Measurements from ENCODE around the gene TBKBP1.
A peak's percentile ranks its signal among the peaks of the same experiment; 100 is the strongest.
"Not testable (repeated sequence)": the region's sequence is repeated elsewhere in the genome, so short reads cannot be mapped to it uniquely, and the experiment has no call there.

TBKBP1 gene

DNA sequence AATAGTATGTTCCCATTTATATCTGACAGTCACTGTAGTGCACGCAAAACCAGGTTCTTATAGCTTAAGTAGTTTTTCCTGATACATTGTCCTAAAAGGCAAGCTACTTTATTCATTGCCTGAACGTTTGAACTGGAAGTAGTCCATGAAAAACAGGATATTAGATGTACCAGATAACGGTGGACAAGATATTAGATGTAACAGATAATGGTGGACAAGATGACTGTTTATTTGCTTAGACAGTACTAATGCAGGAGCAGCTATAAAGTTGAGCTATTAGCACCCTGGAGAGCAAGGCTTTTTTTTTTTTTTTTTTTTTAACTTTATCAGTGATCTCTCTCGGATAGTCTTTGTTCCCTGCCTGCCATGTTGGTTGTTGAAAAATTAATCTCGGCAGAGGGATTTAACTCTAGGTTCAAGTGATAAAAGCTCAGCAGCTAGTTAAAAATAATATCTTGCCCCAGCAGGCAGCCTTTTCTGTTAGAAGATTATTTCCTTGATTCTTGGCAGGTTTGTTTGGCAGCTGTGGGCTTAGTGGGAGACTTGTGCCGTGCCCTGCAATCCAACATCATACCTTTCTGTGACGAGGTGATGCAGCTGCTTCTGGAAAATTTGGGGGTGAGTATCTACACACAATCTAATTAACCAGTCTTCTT, 17.3 kb upstream of the TBKBP1 start:
- no peak for DNase-seq

DNA sequence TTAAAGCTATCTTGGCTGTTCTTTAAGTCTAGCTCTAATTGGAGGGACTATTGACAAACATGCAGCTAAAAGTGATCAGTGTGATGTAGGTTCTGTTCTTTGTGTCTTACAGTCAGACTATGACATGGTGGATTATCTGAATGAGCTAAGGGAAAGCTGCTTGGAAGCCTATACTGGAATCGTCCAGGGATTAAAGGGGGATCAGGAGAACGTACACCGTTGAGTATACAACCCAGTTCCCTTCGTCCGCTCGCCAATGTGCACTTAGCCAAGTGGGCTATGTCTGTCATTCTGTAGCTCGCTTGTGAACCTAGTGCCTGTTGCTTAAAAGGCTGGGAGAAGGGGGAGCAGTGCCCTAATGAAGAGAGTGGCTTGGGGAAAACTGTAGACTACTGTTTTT, 15.8 kb upstream of the TBKBP1 start:
- DNase-seq, result no peak

DNA sequence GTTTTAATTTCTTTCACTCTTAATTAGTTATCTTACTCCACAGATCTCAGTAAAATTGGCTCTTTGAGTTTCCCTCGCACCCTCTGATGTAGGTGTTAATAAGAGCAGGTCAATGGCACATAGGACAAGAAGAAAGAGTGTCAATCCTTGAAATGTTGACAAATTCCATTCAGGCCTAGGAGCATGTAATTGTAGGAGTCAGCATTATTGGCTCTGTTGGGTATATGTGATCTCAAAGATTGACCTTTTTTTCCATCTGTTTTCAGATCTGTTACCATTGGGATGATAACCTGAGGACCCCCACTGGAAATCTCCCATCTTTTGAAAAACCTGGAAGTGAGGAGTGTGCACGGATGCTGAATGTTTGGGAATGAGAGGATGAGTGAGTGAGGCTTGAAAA, 11.8 kb upstream of the TBKBP1 start:
- DNase-seq, result no peak

DNA sequence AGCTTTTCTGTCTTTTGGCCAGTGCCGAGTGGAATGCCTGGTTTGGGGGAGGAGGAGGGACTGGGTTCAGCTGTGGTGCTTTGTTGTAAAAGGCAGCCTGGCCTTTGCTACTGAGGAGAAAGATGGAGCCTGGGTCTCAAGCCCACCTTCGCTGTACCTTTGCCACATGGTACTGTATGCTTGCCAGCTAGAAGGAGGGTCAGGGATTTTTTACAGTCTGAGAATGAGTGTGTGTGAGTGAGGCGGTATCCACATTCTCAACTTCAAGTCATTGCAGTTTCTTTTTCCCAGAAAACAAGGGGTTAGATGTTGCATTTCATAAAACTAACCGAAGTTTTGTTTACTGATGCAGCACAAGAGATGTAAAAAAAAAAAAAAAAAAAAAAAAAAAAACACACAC, 11.2 kb upstream of the TBKBP1 start:
- not testable (repeated sequence) for DNase-seq

DNA sequence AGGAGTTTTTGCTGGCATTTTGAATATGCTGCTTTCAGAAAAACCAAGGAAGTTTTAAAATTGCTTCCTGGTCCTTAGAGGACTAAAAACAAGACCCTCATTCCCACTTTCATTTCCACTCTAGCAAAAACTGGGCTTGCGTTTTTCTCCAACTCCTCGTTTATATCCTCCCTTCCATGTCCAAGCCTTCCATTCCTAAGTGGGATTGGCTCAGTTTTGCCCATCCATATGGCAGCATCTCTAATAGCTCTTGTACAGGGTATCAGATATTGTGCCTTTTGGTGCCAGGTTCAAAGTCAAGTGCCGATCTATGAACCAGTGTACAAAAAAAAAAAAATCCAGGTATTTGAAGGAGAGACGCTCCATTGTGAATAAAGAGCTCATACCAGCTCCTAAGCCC, 9.9 kb upstream of the TBKBP1 start:
- no peak for DNase-seq

DNA sequence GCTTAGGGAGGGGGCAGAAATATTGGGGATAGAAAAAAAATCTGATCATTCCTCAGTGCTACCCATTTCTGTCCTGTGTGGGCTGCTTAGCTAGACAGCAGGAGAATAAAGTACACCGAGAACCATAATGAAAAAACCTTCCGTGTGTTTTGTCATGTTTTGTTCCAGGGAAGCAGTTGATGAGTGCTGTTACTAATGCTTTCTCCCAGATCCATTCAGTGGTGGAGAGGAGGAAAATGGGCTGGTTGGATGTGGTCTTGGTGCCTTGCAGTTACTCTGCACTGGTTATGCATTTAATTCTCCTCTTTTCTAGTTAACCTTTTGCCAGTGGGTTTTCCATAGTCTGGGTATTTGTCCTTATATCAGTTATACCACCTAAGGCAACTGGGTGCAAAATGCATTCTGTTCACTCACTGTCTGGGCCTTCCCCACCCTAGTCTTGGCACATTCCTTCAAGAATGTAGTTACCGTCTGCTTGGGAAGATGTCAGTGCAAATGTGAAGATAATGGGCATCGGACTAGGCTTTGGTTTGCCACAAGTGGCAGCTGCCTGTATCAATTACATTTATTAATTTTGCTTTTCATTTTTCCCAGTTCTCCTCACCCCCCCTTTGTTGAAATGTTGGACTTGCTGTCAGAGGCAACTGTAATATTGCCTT, 9.3 kb upstream of the TBKBP1 start:
- DNase-seq, result no peak

DNA sequence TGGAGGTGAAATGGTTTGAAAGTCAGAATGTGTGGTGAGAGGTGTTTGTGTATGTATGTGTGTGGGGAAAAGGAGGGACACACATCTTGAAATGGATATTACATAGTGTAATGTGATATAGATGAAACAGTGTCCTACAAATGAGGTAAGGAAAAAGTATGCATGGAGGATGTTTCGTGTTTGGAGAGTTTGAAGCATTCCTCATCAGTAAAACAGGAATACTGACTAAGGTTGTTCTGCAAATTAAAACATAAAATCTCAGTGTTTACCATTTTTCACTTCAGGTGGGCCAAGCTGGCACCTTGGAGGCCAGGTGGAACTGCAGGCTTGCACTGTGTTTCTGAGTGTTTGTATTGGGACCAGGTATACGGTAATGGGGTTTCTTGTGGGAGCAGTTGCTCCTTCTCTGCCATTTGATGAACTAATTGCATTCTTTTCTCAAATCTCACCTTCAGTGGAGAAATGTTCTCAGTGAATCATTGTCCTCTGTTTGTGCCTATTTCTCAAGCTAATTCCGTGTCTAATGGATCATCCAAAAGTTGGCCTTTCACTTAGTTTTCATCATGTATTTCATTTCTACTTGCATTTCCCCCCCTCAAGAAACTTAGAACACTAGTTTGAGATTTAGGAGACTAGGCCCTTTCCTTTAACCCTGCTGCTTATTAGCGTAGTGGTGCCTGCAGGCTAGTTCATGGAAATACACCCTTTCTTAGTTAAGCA, 8.2 kb upstream of the TBKBP1 start:
- no peak for DNase-seq

DNA sequence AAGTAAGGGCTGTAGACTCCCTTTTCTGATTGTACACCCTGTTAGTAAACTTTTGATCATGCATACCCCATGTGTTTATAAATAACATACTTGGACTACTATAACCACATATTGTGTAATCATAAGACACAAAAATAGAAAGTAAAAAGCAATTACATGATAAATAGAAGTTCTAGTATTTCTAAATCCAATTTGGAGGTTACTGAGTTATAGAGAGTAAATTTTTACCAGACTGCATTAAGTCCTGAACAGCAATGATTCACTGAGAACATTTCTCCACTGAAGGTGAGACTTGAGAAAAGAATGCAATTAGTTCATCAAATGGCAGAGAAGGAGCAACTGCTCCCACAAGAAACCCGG, 7.7 kb upstream of the TBKBP1 start:
- no peak for DNase-seq

DNA sequence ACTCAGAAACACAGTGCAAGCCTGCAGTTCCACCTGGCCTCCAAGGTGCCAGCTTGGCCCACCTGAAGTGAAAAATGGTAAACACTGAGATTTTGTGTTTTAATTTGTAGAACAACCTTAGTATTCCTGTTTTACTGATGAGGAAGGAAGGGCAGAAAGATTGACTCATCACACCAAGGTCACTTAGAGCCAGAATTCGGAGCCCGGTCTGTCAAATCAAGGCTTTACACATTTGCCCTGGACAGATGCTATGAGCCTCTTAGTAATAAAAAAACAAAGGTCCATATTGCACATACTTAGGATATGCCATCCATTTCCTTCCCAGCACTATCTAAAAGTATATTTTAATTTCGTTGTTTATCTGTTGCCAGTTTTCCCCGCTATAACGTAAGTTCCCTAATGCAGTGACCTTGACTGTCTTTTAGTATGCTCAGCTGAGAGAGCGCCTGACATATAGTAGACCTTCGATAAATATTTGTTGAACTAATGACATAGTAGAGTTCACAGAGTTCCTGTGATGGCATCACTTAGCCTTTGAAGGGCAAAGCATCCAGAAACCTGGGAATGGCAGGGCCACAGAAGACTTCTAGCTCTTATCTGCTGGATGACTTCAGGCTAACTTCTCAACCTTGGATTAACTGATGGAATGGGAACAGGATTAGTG, 7.2 kb upstream of the TBKBP1 start:
- no peak for DNase-seq

DNA sequence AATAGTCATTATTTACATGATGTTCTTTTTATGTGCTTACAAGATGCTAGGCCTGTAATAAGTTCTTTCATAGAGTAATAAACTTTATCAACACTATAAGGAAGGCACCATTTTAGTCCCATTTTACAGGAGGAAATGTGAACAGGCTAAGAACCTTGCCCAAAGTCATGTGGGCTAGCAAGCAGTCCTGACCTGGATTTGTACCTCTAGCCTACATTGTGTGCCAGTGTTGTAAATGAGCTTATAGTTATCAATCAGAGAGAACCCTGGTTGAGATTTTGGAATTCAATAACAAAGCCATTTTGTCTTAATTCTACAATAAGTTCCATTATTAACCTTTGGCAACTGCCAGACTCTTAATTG, 6.7 kb upstream of the TBKBP1 start:
- no peak for DNase-seq

DNA sequence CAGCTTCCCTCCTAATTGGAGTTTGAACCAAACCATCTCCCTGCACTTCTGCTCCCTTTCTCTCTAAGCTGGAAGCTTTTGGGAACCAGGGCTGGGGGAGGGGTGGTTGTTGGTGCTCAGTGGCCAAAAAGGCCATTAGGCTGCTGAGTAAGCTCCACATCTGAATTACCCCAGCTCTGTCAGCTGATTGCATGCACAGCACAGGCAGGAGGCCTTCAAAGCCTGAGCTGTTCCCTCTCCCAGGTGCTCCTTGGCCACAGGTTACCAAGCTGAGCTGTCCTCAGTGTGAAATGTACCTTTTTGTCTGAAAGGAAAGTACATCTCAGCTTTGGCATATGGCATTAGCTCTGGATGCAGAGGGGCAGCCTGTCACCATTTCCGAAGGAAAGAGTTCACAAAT, 6.2 kb upstream of the TBKBP1 start:
- DNase-seq, result no peak

DNA sequence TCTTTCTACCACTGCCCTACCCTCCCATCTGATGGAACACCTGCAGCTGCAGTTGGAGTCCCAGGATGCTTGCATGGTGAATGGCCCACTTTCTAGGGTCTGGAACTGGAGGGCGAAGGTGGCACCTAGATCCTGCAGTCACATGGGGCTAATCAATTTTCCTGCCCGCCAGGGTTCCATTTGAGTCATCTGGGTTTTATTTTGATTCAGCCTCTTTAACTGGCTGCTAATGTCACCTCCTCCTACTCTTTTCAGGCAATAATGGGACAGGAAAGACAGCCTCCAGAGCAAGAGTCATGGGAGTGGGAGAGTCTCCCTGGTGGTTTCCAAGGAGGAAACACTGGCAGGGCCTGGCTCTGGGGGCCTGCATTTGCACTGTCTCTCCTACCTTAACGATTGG, 3.8 kb upstream of the TBKBP1 start:
- DNase-seq, result no peak

DNA sequence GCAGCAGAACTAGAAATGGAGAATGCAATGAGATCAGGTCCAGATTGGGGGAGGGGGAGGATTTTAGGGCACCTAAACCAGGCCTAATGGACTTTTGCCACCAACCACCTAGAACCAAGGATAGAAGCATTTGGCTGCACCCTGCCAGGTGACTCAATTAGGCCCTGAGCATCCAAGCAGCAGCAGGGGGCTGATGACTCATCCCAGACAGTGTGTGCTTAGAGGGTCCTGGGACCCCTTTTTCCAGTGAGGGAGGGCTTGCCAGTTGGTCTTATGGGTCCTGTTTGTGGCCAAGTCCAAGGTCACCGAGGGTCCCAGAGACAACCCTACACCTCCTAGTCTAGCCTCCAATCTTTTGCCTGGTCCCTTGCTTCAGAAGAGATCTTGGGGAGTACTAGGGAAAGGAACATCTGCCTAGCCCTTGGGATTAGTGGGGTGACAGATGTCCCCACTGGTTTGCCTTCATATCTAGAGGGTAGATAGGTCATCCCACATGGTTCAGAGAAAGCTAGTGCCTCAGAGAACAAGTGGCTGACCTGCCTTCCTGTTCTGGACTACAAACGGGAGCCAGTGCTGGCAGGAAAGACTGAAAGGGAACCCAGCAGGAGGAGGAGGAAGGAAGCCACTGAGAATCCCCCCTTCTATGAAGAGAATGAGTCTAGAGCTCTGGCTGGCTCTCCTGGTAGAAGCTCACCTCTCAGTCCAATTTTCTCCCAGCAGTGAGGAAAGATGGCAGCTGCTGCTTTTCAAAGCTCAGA, 1.6 kb upstream of the TBKBP1 start:
- DNase-seq, result no peak

DNA sequence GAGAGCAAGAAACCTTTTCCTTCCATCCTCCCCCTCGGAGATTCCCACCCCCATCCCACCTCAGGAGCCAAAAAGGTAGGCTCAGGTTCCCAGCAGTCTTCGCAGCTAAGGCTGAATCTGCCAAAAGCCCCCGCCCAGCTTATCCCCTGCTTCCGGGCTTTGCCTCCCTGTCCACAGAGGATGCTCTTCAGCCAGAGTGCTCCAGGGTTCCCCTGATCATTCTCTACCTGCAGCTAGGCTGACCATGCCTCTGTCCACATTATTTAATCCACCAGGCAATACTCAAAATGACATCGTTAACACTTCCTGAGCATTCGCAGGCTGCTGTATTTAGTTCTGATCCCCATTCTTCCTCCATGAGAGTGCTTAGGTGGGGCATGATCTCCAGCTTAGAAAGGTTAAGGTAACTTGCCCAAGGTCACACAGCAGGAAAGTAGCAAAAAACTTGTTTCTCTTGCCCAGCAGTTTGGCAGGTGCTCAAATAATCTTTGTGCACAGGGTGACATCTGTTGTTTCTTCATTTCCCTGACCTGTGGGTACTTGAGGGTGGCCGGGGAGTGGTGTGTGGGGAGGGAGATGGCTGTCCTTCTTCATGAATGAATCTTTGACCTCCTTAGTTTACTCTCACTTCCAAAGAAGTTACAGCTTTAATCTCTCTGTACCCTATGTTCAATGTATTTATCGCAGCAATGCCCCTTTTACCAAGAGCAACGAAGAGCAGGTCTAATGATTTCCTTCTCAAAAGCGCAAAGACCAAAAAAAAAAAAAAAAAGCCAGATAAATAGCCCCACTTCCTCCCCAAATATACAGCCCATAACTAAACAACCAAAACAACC, 848 bp upstream of the TBKBP1 start:
- DNase-seq, result peak; percentile 3

DNA sequence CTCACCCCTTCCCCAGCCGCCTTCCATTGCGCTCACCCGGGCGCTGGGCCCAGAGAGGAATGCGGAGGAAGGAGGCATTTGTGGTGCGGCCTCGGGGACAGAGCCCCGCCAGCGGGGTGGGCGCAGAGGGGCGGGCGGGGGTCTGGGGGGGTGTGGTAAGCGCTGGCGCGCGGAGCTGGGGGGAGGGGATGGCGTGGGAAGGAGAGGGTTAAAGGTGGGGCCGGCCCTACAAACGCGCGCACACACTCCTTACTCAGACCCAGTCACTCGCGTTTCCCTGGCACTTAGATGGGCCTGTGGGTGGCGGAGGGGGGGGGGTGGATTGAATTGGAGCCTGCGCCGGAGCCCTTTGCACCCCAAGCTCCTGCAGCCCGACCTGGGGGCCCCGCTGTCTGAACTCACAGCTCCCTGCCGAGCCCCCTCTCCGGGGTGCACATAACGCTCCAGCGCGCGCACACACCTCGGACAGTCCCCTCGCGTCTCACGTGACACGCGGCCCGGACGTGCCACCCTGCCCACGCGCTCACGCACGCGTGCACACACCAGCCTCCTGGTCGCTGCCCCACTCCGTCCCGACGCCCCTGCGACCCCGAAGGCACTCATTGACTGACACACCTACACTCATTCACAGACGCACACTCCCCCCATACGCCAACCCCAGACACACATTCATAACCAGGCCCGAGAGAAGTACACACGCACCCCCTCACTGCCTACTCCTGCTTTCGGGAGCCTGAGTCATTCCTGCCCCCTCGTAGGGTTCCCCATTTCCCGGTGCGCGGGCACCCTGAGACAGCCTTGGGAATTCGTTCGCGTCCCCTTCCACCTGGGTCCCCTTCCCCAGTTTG, 844 bp downstream of the TBKBP1 start:
- DNase-seq, result peak; percentile 76

DNA sequence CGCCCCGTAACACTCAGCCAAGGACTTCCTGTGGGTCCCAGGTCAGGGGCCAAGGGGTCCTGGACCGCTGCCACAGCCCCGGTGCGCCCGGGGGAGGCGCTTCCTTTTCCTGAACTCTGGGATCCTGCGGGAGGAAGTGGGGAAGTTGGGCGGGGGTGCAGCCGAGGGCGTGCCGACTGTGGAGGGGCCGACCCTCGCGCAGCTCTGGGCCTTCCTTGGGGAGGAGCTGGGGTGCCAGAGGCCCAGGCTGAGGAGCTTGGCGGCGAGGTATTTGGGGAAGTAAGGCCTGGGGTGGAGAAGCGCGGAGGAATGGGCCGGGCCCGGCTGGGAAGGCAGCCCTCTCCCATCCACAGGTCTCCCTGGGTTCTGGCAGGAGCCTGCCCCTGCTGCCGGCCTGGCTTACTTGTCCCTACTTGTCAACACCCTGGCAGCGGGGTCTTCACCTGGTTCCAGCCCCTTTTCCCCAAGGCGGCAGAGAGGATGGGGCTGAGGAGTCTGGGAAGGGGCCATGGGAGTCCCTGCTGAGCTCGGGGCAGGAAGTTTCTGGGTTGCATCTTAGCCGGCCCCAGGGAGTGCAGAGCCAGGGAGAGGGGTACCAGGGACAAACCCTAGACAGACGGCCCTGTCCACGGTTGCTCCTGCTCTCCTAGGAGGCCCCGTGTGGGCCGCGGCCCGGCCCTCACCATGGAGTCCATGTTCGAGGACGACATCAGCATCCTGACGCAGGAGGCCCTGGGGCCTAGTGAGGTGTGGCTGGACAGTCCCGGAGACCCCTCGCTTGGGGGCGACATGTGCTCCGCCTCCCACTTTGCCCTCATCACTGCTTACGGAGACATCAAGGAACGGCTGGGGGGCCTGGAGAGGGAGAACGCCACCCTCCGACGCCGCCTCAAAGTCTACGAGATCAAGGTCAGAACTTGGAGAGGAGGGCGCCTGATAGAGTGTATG, 1.7 kb downstream of the TBKBP1 start:
- peak; percentile 64 for DNase-seq

DNA sequence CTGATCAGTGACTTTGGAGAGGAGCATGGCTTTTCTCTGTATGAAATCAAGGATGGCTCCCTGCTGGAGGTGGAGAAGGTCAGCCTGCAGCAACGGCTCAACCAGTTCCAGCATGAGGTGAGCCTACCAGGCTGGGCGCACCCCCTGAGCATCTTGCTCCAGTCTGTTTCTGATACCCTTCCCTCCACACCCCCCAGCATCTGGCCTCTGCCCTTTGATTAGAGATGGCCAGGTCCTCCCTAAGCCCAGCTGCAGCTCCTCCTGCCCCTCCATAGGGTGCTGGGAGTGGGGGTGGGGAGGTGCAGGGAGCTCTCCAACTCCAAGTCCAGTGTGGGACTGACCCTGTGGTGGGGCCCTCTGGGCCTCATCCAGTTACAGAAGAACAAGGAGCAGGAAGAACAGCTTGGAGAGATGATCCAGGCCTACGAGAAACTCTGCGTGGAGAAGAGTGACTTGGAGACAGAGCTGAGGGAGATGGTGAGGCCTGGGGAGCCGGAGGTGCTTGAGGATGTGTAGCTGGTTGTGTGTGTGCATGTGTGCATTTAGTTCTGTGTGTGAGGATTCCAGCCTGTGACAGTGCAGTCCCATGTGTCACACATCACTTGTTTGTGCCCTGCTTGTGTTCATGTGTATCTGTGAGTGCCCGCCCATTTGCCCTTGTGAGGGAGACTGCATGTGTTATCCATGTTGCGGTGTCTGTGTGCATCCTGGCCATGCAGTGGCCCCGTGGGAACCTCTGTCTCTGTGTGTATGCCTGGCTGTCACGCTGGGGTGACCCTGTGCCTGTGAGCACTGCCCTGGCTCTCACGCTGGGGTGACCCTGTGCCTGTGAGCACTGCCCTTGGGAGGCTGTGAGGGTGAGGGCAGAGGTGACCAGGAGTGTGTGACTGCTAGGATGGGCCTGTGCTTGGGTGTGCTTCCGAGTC, 3.0 kb downstream of the TBKBP1 start:
- no peak for DNase-seq

Measured in right kidney (tissue), 1 donor.